NCI-H2227 (cell line): ENCODE measurements around the gene CES3.

Source experiments
- DNase-seq: peaks from one replicate; lab custom pipeline; 2025; ENCODE audit not compliant: unreplicated experiment; lab: John Stamatoyannopoulos, UW

Gene CES3

GRCh38 chr16:67000384-67001351 is 39.6 kb downstream of the CES3 start:
- peak; percentile 78 for DNase-seq

- no peak for DNase-seq
Observed at GRCh38 chr16:67001726-67002125, 40.7 kb downstream of the CES3 start.

- no peak for DNase-seq
Observed at GRCh38 chr16:67006930-67007658, 46.0 kb downstream of the CES3 start.

GRCh38 chr16:67009158-67009557 is 48.1 kb downstream of the CES3 start:
- DNase-seq: no peak

GRCh38 chr16:67011274-67011673 is 50.2 kb downstream of the CES3 start:
- DNase-seq: no peak

- peak; percentile 41 for DNase-seq
Observed at GRCh38 chr16:67013233-67013822, 52.3 kb downstream of the CES3 start.

GRCh38 chr16:67013823-67014633 is 53.0 kb downstream of the CES3 start:
- peak; percentile 77 for DNase-seq

GRCh38 chr16:67014634-67015312 is 53.7 kb downstream of the CES3 start:
- DNase-seq: no peak

GRCh38 chr16:67015313-67015731 is 54.3 kb downstream of the CES3 start:
- DNase-seq: no peak

GRCh38 chr16:67016143-67016542 is 55.1 kb downstream of the CES3 start:
- DNase-seq: no peak

- DNase-seq: no peak
Observed at GRCh38 chr16:67016681-67017420, 55.8 kb downstream of the CES3 start.

- DNase-seq: no peak
Observed at GRCh38 chr16:67017421-67017750, 56.3 kb downstream of the CES3 start.

- DNase-seq: peak; percentile 79
Observed at GRCh38 chr16:67017810-67018488, 56.9 kb downstream of the CES3 start.

GRCh38 chr16:67019171-67019570 is 58.1 kb downstream of the CES3 start:
- no peak for DNase-seq

- DNase-seq: no peak
Observed at GRCh38 chr16:67021321-67021720, 60.3 kb downstream of the CES3 start.

GRCh38 chr16:67022531-67023214 is 61.6 kb downstream of the CES3 start:
- DNase-seq: no peak

GRCh38 chr16:67023689-67024088 is 62.6 kb downstream of the CES3 start:
- no peak for DNase-seq
